Panc1 (cell line): ENCODE measurements around the gene PHF10. TPM values are rescaled to one million over a fixed set of nuclear protein-coding genes. Genes with fewer than 3 reads are reported as not detected.

Source experiments
- ATAC-seq: fragments of 200-7000 bp; cut with Tn5 transposase; 2 replicates; pipeline ENCODE4 v1.9.1; 2020; ENCODE audit warnings: mild to moderate bottlenecking, moderate library complexity
- BruUV-seq: library from RNA; stranded (reverse); fragments of 400-500 nt; replicated peaks from 2 replicates; lab custom pipeline; 2021; lab: Mats Ljungman, UMichigan
- CTCF ChIA-PET: fragments of 300-600 bp; sonication (Branson Sonifier 250); formaldehyde crosslinking; loops from one replicate; lab custom pipeline; 2022; ENCODE audit warnings: antibody characterized with exemption; lab: Charles Lee
- POLR2A ChIA-PET: fragments of 300-600 bp; sonication (Branson Sonifier 250); formaldehyde crosslinking; loops from one replicate; lab custom pipeline; 2022; ENCODE audit warnings: antibody characterized with exemption; lab: Charles Lee
- DNase-seq: peaks from one replicate; pipeline ENCODE4 v3.0.0-alpha.2; 2010; ENCODE audit warnings: low read depth, low spot score
- H3K27ac ChIP-seq: 2 replicates; pipeline ENCODE4 v1.5.1; 2011; ENCODE audit warnings: mild to moderate bottlenecking, low read length, inconsistent platforms
- H3K27me3 ChIP-seq: fragments of 200-500 bp; sonication (Bioruptor generic); 2 replicates; pipeline ENCODE4 v1.6.0; 2014; ENCODE audit warnings: low read length, inconsistent platforms; ENCODE audit not compliant: control insufficient read depth, insufficient read depth
- H3K36me3 ChIP-seq: fragments of 200-500 bp; sonication (Bioruptor generic); 2 replicates; pipeline ENCODE4 v1.5.1; 2014; ENCODE audit warnings: inconsistent platforms, mild to moderate bottlenecking, low read length, moderate library complexity; ENCODE audit not compliant: control insufficient read depth, insufficient read depth
- H3K4me1 ChIP-seq: 2 replicates; pipeline ENCODE4 v1.5.1; 2011; ENCODE audit warnings: inconsistent platforms, mild to moderate bottlenecking, low read length, moderate library complexity; ENCODE audit not compliant: control insufficient read depth, insufficient read depth
- H3K4me3 ChIP-seq, 2 experiments: 2 replicates each; pipeline ENCODE4 v1.5.1; 2011 to 2012; ENCODE audit warnings: low read depth in 2 of 2, low read length in 2 of 2, mild to moderate bottlenecking in 2 of 2, inconsistent platforms in 1 of 2, moderate library complexity in 1 of 2
- H3K9me3 ChIP-seq: fragments of 200-500 bp; sonication (Bioruptor generic); 2 replicates; pipeline ENCODE4 v1.5.1; 2014; ENCODE audit warnings: low read depth, mild to moderate bottlenecking, inconsistent platforms, low read length, moderate library complexity; ENCODE audit not compliant: control insufficient read depth, insufficient read depth
- CTCF ChIP-seq: fragments of 450-650 bp; IDR thresholded peaks from 2 replicates; pipeline ENCODE4 v1.5.1; 2017; ENCODE audit warnings: mild to moderate bottlenecking
- POLR2AphosphoS5 ChIP-seq: IDR thresholded peaks from 2 replicates; pipeline ENCODE4 v1.6.1; 2012; ENCODE audit warnings: mild to moderate bottlenecking, low read depth, low read length, moderate library complexity
- REST ChIP-seq, 2 experiments: IDR thresholded peaks; 2 replicates each; pipeline ENCODE4 v1.6.1; 2011 to 2012; ENCODE audit warnings: low read depth in 2 of 2, control low read depth in 1 of 2, low read length in 1 of 2, mild to moderate bottlenecking in 1 of 2, moderate library complexity in 1 of 2; ENCODE audit not compliant: insufficient read depth in 1 of 2
- SIN3A ChIP-seq: IDR thresholded peaks from 2 replicates; pipeline ENCODE4 v1.6.1; 2012; ENCODE audit warnings: low read depth, mild to moderate bottlenecking, low read length, moderate library complexity, borderline replicate concordance; ENCODE audit not compliant: insufficient read depth
- TCF7L2 ChIP-seq: IDR thresholded peaks from 2 replicates; pipeline ENCODE4 v1.6.1; 2011; ENCODE audit warnings: mild to moderate bottlenecking, low read depth, low read length, inconsistent platforms
- in situ Hi-C: cut with HindIII; loops from 2 replicates; pipeline ENCODE4 v1.10.0; 2016; ENCODE audit warnings: low sequenced_read_pairs, low pct_unique_long_range_greater_than_20kb
- intact Hi-C: fragments of 100-400 bp; cut with micrococcal nuclease; formaldehyde crosslinking; loops from one replicate; pipeline ENCODE4 v1.10.0; 2022; ENCODE audit not compliant: unreplicated experiment
- total RNA-seq: library from RNA; stranded (reverse); gene quantifications from one replicate; pipeline ENCODE4 v1.2.1, GENCODE V29; 2021; ENCODE audit not compliant: unreplicated experiment

PHF10 gene
- total RNA-seq, 1 experiment from 2014 or later = 71.7 TPM

GRCh38 chr6:169741344-169741743, 17.0 kb upstream of the PHF10 start:
- TF ChIP-seq REST (IDR thresholded peaks at IDR 0.05; ENCODE audit: insufficient read depth in 1 of 2, low read depth in 2 of 2, low read length in 1 of 2) = no peak
- no peak for TF ChIP-seq POLR2AphosphoS5
- no peak for TF ChIP-seq SIN3A
- TF ChIP-seq TCF7L2 = no peak
- no peak for TF ChIP-seq CTCF
- DNase-seq (no peak), ATAC-seq (no peak; the same call in 1 of the 2 replicates)
- no peaks in the 10 kb centered on the region for H3K36me3 ChIP-seq
- no peaks in the 10 kb centered on the region for H3K9me3 ChIP-seq
- no peak overlapping the region for H3K4me3 ChIP-seq
- intact Hi-C loops (no loop called here), in situ Hi-C loops (no loop called here)
- CTCF ChIA-PET = no interaction called here
- POLR2A ChIA-PET = interaction anchor here (0.6 kb wide), 1 partner anchor 564 kb away, joined by 3 read pairs; no protein-coding TSS in a partner anchor
- no peaks in the 10 kb centered on the region for H3K27me3 ChIP-seq
- no peaks in the 10 kb centered on the region for H3K4me1 ChIP-seq
- H3K27ac ChIP-seq = no peak overlapping the region
- BruUV-seq = no TSS peak

GRCh38 chr6:169738976-169739529, 14.8 kb upstream of the PHF10 start:
- Histone ChIP-seq H3K9me3 (no peaks in the 10 kb centered on the region), H3K4me1 (no peaks in the 10 kb centered on the region), H3K27ac (no peak overlapping the region), H3K36me3 (no peaks in the 10 kb centered on the region), H3K4me3 (no peak overlapping the region), H3K27me3 (no peaks in the 10 kb centered on the region)
- BruUV-seq = no TSS peak
- ATAC-seq = no peak
- TF ChIP-seq POLR2AphosphoS5 (no peak), TCF7L2 (no peak), SIN3A (no peak), REST (IDR thresholded peaks at IDR 0.05; ENCODE audit: insufficient read depth in 1 of 2, low read depth in 2 of 2, low read length in 1 of 2) (no peak), CTCF (no peak)
- ChIA-PET CTCF (no interaction called here), POLR2A (no interaction called here)
- intact Hi-C loops (no loop called here), in situ Hi-C loops (no loop called here)
- DNase-seq = no peak
